Neuron (in vitro differentiated cells): ENCODE measurements around the gene NEK6.

Experiments
- H2AFZ ChIP-seq: one replicate; pipeline ENCODE4 v1.6.1; 2013; ENCODE audit warnings: low read depth, mild to moderate bottlenecking, inconsistent platforms, low read length, moderate library complexity
- H3K27me3 ChIP-seq: one replicate; pipeline ENCODE4 v1.6.1; 2013; ENCODE audit warnings: low read length; ENCODE audit not compliant: insufficient read depth
- H3K36me3 ChIP-seq: one replicate; pipeline ENCODE4 v1.6.1; 2013; ENCODE audit warnings: low read length; ENCODE audit not compliant: insufficient read depth
- H3K4me1 ChIP-seq: one replicate; pipeline ENCODE4 v1.6.1; 2013; ENCODE audit warnings: low read length; ENCODE audit not compliant: insufficient read depth
- H3K4me3 ChIP-seq: 2 replicates; pipeline ENCODE4 v1.5.1; 2013; ENCODE audit warnings: mild to moderate bottlenecking, low read length, moderate library complexity
- H3K9me3 ChIP-seq: one replicate; pipeline ENCODE4 v1.6.1; 2013; ENCODE audit warnings: low read length

NEK6 gene

DNA sequence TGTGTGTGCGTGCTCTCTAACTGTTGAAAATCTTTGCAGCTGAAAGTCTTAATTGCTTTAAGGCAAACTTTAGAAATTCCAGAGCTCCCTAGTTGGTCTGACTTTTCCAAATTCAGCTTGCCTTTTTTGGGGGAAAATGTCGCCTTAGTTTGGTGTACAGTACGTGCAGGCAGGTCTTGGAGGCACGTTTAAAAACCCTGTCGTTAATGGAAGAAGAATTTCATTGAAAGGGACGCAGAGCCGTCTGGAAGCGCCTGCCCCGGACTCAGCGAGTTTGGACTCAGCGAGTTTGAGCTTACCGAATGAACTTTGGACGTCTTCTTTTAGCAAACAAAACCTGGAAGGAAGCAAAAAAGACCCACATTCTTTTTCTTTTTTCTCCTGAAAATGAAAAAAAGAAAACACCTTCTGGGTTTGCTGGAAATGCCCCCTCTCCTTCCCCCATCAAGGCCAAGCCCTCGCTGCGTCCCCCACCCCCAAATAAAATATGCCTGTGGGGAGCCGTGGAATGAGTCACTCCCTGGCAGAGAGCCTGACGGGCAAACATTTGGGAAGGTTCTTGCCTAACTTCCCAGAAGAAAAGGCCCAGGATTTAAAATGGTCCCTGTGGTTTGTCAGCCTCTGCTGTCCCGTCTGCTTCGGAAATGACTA lies 1.5 kb downstream of the NEK6 start:
- peak overlapping the region; percentile 5 for H2AFZ ChIP-seq
- no peaks in the 10 kb centered on the region for H3K27me3 ChIP-seq
- H3K9me3 ChIP-seq, result no peaks in the 10 kb centered on the region
- no peaks in the 10 kb centered on the region for H3K36me3 ChIP-seq
- H3K4me3 ChIP-seq, result peak overlapping the region; percentile 82
- peaks cover 59% of the 10 kb centered on the region for H3K4me1 ChIP-seq

DNA sequence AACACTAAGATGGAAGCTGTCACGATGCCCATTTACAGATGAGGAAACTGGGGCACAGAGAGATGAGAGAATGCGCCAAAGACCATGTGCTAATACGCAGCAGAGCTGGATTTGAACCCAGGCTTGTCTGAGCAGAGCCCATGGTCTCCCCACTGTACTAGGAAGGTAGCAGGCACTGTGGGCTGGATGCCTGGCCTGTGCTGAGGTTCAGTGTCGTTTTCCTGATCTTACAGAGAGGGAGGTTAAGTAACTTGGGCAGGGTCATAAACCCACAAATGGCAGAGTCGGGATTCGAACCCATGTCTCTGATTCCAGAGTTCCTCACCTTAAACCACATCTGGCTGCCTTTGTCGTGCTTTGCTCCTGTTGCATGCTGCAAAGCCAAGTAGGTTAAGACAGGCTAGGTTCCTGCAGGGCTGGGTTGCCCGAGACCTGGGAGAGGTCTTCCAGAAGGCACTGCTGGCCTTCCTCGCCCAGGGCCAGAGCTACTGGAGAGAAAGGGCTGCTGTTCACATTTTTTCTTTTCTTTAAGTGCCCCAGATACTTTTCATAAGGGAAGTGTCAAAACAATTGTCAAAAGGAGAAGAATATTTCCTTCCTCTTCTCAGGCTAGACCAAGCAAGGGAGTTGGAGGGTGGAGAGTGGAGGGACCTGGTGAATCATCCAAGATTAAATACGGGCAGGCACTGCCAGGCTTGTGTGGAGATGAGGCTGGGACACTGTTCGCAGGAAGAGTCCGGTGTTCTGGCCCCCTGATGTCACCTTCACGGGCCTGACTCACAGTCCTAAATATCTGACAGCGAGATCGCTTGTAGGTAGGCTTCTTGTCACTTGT lies 3.2 kb downstream of the NEK6 start:
- H2AFZ ChIP-seq, result no peak overlapping the region
- H3K4me3 ChIP-seq, result no peak overlapping the region
- H3K4me1 ChIP-seq, result peaks cover 61% of the 10 kb centered on the region

GRCh38 chr9:124261736-124262648 lies 4.2 kb downstream of the NEK6 start:
- H3K36me3 ChIP-seq, result no peaks in the 10 kb centered on the region
- H3K4me3 ChIP-seq, result no peak overlapping the region
- H3K4me1 ChIP-seq, result peaks cover 56% of the 10 kb centered on the region
- no peaks in the 10 kb centered on the region for H3K27me3 ChIP-seq
- no peaks in the 10 kb centered on the region for H3K9me3 ChIP-seq
- no peak overlapping the region for H2AFZ ChIP-seq

More for the DNA sequence above, 3.2 kb downstream of the NEK6 start:
- no peaks in the 10 kb centered on the region for H3K27me3 ChIP-seq
- no peaks in the 10 kb centered on the region for H3K36me3 ChIP-seq
- H3K9me3 ChIP-seq, result no peaks in the 10 kb centered on the region

- H3K27me3 ChIP-seq, result no peaks in the 10 kb centered on the region
- no peaks in the 10 kb centered on the region for H3K9me3 ChIP-seq
- H3K4me3 ChIP-seq, result no peak overlapping the region
- peaks cover 62% of the 10 kb centered on the region for H3K4me1 ChIP-seq
- no peaks in the 10 kb centered on the region for H3K36me3 ChIP-seq
- H2AFZ ChIP-seq, result no peak overlapping the region
These were observed 4.9 kb downstream of the NEK6 start for GRCh38 chr9:124262649-124262972.

DNA sequence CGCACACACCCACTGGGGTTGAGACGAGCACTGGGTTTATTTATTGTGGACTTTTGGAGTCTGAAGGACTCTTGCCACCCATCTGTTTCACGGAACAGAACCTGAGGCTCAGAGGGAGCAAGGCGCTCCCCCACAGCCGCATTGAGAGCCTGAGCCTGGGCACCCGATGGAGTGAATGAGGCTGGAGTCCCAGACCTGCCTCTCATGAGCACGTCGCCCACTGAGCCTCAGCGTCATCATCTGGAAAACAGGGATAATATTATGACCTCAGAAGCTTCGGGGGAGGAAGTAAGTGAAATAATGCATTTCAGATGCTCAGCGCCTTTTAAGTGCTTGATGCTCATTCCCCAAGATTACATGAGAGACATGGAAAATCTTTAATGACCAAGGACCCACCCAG lies 5.5 kb downstream of the NEK6 start:
- Histone ChIP-seq H3K36me3 (no peaks in the 10 kb centered on the region), H3K27me3 (no peaks in the 10 kb centered on the region), H3K4me3 (no peak overlapping the region), H2AFZ (no peak overlapping the region), H3K4me1 (peaks cover 66% of the 10 kb centered on the region), H3K9me3 (no peaks in the 10 kb centered on the region)

GRCh38 chr9:124263800-124264426 lies 6.2 kb downstream of the NEK6 start:
- H3K4me1 ChIP-seq, result peaks cover 66% of the 10 kb centered on the region
- no peak overlapping the region for H2AFZ ChIP-seq
- no peaks in the 10 kb centered on the region for H3K9me3 ChIP-seq
- H3K36me3 ChIP-seq, result no peaks in the 10 kb centered on the region
- no peak overlapping the region for H3K4me3 ChIP-seq
- no peaks in the 10 kb centered on the region for H3K27me3 ChIP-seq

GRCh38 chr9:124264823-124265233 lies 7.1 kb downstream of the NEK6 start:
- H3K9me3 ChIP-seq, result no peaks in the 10 kb centered on the region
- no peaks in the 10 kb centered on the region for H3K27me3 ChIP-seq
- no peaks in the 10 kb centered on the region for H3K36me3 ChIP-seq
- H3K4me3 ChIP-seq, result no peak overlapping the region
- H2AFZ ChIP-seq, result no peak overlapping the region
- H3K4me1 ChIP-seq, result peaks cover 56% of the 10 kb centered on the region

GRCh38 chr9:124265551-124265950 lies 7.8 kb downstream of the NEK6 start:
- no peaks in the 10 kb centered on the region for H3K9me3 ChIP-seq
- no peaks in the 10 kb centered on the region for H3K27me3 ChIP-seq
- peaks cover 59% of the 10 kb centered on the region for H3K4me1 ChIP-seq
- no peak overlapping the region for H3K4me3 ChIP-seq
- no peak overlapping the region for H2AFZ ChIP-seq
- no peaks in the 10 kb centered on the region for H3K36me3 ChIP-seq

GRCh38 chr9:124266139-124266825 lies 8.5 kb downstream of the NEK6 start:
- Histone ChIP-seq H3K4me1 (peaks cover 57% of the 10 kb centered on the region), H3K27me3 (no peaks in the 10 kb centered on the region)

DNA sequence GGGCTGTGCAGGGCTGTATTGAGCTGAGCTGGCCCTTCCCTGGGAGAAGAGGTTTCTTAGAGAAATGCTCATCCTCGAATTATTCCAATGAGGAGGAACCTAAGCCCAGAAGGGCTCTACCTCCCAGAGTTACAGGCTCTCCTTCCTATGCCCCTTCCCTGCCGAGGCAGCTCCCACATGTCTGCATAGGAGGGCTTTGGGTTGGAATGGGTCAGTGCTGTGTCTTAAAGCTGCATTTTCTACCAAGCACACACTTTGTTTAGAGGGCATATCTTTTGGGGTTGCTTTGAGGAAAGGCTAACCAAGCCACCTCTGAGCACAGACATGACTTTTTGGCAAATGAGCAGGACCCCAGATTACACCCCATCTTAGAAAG lies 9.1 kb downstream of the NEK6 start:
- Histone ChIP-seq H3K4me3 (no peak overlapping the region), H2AFZ (no peak overlapping the region), H3K36me3 (peaks cover 4% of the 10 kb centered on the region), H3K27me3 (no peaks in the 10 kb centered on the region), H3K9me3 (no peaks in the 10 kb centered on the region), H3K4me1 (peaks cover 56% of the 10 kb centered on the region)

More at GRCh38 chr9:124266139-124266825, 8.5 kb downstream of the NEK6 start:
- H2AFZ ChIP-seq, result no peak overlapping the region
- no peaks in the 10 kb centered on the region for H3K36me3 ChIP-seq
- no peaks in the 10 kb centered on the region for H3K9me3 ChIP-seq
- no peak overlapping the region for H3K4me3 ChIP-seq

DNA sequence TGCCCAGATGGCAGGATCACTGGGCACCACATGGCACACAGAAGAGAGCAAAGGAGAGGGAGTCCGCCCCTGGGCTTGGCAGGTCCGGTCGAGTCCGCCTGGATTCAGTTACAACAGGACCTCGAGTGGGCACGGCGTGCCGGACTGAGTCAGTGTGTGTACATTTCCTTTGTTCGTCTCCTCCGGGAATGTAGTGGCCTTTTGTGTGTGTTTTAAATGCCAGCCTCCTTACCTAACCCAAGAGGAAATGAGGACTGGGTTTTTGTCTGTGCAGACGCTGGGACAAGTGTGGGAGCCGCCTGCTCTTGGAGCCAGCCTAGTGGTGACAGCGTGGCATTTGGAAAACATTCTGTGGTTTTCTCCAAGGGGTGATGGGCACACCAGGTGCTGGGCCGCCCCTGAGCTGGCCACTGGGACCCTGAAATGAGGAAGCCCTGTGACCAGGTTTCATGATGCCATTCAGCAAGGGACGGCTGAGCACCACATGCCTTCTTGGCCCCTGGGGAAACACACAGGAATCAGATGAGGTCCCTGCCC lies 9.6 kb downstream of the NEK6 start:
- H3K27me3 ChIP-seq, result no peaks in the 10 kb centered on the region
- peaks cover 4% of the 10 kb centered on the region for H3K36me3 ChIP-seq
- H3K4me1 ChIP-seq, result peaks cover 56% of the 10 kb centered on the region
- no peaks in the 10 kb centered on the region for H3K9me3 ChIP-seq
- H3K4me3 ChIP-seq, result no peak overlapping the region
- no peak overlapping the region for H2AFZ ChIP-seq

GRCh38 chr9:124268248-124268647 lies 10.5 kb downstream of the NEK6 start:
- Histone ChIP-seq H3K27me3 (no peaks in the 10 kb centered on the region), H3K4me3 (no peak overlapping the region), H2AFZ (no peak overlapping the region), H3K36me3 (peaks cover 4% of the 10 kb centered on the region), H3K9me3 (no peaks in the 10 kb centered on the region), H3K4me1 (peaks cover 50% of the 10 kb centered on the region)
